Activated CD8-positive, alpha-beta memory T cell treated with anti-CD3 and anti-CD28 coated beads, Interleukin-2, amount 50 U/mL, for 48 hours (primary cell): ENCODE data around the gene CSF2RB.
A peak's percentile ranks its signal among the peaks of the same experiment; 100 is the strongest.
"Not testable (repeated sequence)": the region's sequence is repeated elsewhere in the genome, so short reads cannot be mapped to it uniquely, and the experiment has no call there.

ENCODE experiments used
- DNase-seq: peaks from one replicate; pipeline ENCODE4 v3.0.0-alpha.2; 2020

CSF2RB gene

GRCh38 chr22:36976606-36977005, 63.2 kb downstream of the CSF2RB start:
- DNase-seq: no peak

GRCh38 chr22:36977401-36977861, 64.0 kb downstream of the CSF2RB start:
- DNase-seq: peak; percentile 92

GRCh38 chr22:36977947-36978660, 64.7 kb downstream of the CSF2RB start:
- peak; percentile 93 for DNase-seq

GRCh38 chr22:36979016-36979910, 65.8 kb downstream of the CSF2RB start:
- DNase-seq: no peak

- DNase-seq: no peak
Measured at GRCh38 chr22:36981247-36981775, 67.9 kb downstream of the CSF2RB start.

- DNase-seq: no peak
Measured at GRCh38 chr22:36982136-36982535, 68.7 kb downstream of the CSF2RB start.

GRCh38 chr22:36985211-36985889, 71.9 kb downstream of the CSF2RB start:
- no peak for DNase-seq

- peak; percentile 85 for DNase-seq
Measured at GRCh38 chr22:36986242-36986821, 72.9 kb downstream of the CSF2RB start.

- DNase-seq: no peak
Measured at GRCh38 chr22:36988075-36988832, 74.8 kb downstream of the CSF2RB start.

- not testable (repeated sequence) for DNase-seq
Measured at GRCh38 chr22:36989012-36989411, 75.6 kb downstream of the CSF2RB start.
